ENCODE data around the gene KRT3.

Gene KRT3

GRCh38 chr12:52827499-52828090 lies 31.7 kb upstream of the KRT3 start:
- no peak for DNase-seq (ENCODE audit: low read depth)

DNA sequence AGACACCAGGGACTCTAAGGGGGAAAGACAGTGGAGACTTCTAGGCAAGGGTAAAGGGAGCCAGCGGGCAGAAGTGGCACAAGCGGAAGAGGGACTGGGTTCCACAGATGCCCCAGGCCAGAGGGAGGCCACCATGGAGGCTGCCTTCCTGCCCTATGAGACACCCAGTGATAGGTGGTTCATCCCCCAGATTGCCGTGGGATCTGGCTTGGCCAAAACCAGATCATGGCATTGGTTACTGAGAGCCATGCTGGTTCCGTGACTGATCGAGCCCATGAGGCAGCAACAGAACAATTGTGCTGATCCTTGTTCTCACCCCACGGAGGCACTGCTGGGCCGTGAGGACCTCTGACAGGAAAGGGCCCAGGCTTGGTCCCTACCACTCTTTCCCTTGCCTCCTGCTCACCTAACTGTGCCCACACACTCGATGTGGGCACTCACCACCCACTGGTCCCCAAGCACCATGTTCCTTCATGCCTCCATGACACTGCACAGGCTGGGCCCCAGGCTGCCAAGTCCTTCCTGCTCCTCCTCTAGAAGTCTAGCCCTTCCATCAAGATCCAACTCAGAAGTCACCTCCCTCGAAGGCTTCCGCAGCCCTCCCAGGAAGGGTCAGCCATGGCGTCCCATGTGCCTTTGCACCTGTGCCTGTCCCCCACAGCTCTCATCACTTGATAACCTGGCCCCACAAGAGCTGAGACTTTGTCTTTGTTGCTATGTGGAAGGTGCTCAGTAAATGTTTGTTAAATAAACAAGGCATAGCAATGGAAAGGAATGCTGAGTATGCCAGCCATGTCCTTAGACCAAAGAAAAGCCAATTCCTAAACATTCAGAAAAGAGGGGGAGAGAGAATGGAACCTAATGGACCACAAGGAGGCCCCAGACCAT lies 30.9 kb upstream of the KRT3 start:
- no peak for DNase-seq (ENCODE audit: low read depth)

DNA sequence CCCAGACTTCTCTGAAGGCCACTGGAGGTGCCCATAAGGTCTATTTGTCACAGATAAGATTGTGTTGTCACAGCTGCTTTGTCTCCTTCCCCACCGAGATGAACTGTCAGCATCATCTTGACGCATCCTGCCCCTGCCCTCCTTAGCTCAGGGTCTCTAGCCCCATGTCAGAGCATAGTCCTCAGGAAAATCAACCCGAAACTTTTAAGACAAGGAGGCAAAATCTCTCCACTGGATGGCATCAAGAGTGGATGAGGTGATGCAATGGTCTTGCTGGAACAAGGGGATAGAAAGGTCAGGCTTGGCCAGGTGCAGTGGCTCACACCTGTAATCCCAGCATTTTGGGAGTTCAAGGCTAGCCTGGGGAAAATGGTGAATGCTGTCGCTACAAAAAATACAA lies 30.0 kb upstream of the KRT3 start:
- no peak for DNase-seq (ENCODE audit: low read depth)

DNA sequence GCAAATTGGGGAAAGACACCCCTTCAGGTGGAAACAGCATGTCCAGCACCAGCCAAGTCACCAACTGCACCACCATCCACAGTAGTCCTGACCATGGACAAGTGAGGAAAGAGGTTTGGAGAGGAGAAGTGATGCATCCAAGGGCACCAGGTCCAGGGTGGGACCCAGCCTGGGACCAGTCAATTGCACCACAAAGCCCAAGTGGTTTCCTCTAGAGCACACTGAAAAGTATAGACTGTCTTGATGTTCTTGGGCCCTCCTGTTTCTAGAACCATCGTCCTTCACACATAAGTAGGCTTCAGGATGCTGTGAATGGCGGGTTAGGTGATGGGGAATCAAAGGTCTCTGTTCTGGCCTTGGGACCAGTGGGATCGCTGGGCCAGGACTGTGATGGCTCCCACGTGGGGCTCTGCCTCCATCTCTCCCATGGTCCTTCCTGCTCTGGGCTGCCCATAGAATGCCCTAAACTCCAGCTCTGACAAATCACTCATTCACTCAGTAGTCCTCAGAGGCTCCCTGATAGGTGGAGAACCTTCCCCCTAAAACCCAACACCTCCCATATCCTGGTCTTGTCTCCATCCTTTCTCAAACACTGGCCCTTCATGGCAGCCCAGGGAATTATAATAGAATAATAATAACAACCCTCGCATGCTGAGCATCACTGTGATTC lies 29.0 kb upstream of the KRT3 start:
- no peak for DNase-seq (ENCODE audit: low read depth)

GRCh38 chr12:52823761-52824450 lies 28.0 kb upstream of the KRT3 start:
- no peak for DNase-seq (ENCODE audit: low read depth)

GRCh38 chr12:52822771-52823510 lies 27.0 kb upstream of the KRT3 start:
- no peak for DNase-seq (ENCODE audit: low read depth)

DNA sequence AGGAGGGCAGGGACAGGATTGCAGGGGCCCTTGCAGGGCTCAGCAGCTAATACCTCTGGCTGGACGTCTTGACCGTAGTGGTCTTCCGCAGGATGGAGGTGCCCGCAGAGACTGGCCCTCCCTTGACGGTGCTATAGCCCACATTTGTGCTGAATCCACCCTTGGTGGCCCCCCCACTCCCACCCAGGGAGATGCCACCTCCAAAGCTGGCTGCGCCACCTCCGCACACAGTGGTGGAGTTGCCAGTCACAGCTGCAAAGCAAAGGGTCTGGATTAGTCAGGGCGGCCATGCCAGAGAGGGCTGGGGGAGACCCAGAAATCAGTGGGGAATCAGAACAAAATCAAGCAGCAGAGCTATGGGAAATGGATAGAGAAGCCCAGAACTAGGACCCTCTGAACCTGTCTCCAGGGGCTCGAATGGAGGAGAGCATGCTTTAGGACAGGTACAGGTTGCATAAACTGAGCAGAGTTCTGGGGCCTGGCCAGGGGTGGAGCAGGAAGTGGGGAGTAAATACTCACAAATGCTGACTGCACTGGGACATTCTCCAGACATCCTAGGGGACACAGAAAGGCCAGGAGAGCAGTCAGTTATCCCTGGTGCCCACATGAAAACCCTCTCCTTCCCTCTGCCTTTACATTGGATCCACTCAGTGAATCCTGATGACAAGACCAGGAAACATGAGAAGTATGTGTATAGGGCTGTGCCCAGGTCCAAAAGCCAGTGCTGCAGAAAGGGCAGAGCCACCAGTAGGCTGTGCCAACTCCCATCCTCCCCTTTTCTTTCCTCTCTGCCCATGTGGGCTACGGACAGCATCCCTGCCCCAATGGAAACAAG lies 26.1 kb upstream of the KRT3 start:
- no peak for DNase-seq (ENCODE audit: low read depth)

GRCh38 chr12:52821071-52821730 lies 25.3 kb upstream of the KRT3 start:
- no peak for DNase-seq (ENCODE audit: low read depth)

DNA sequence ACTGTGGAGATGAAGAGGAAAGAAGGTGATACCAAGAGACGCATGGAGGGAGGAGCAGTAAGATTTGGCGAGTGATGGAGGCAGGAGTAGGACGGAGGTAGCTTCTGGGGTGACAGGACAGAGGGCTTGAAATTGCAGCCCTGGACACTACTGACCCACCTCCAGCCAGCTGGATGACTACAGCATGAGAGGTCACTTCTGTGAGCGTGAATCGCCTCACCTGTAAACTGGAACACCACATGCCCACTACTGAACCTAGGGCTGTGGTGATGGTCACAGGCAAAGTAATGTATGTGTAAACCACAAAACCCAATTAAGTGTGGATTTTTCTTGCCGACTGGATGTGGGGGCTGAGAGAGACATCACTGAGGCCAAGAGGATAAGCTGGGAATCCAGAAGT lies 24.6 kb upstream of the KRT3 start:
- DNase-seq (ENCODE audit: low read depth) = no peak

GRCh38 chr12:52819731-52820510 lies 24.0 kb upstream of the KRT3 start:
- DNase-seq (ENCODE audit: low read depth) = no peak

GRCh38 chr12:52818887-52819420 lies 23.0 kb upstream of the KRT3 start:
- no peak for DNase-seq (ENCODE audit: low read depth)

GRCh38 chr12:52818388-52818787 lies 22.5 kb upstream of the KRT3 start:
- DNase-seq (ENCODE audit: low read depth) = no peak

DNA sequence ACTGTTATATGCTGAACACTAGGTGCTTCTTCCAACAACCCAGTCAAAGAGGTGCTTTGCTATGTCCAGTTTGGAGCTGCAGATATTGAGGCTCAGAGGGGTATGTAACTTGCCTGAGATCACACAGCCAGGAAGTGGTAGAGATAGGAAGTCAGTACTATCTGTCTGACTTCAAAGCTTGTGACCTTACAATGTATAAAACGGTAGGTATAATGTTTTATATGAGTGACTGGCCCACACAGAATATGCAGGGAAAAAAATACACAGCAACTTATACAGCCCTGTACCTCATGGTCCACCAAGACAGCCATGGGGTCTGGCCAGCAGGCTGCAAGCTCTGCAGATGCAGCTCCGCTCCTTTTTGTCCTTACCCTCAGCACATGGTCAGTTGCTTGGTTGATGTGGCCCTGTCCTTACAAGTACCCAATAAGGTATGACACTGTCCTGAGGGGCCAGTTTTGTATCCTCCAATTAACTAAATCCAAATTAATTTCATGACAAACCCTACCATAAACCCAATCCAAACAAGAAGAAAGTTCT lies 21.9 kb upstream of the KRT3 start:
- DNase-seq (ENCODE audit: low read depth) = no peak

DNA sequence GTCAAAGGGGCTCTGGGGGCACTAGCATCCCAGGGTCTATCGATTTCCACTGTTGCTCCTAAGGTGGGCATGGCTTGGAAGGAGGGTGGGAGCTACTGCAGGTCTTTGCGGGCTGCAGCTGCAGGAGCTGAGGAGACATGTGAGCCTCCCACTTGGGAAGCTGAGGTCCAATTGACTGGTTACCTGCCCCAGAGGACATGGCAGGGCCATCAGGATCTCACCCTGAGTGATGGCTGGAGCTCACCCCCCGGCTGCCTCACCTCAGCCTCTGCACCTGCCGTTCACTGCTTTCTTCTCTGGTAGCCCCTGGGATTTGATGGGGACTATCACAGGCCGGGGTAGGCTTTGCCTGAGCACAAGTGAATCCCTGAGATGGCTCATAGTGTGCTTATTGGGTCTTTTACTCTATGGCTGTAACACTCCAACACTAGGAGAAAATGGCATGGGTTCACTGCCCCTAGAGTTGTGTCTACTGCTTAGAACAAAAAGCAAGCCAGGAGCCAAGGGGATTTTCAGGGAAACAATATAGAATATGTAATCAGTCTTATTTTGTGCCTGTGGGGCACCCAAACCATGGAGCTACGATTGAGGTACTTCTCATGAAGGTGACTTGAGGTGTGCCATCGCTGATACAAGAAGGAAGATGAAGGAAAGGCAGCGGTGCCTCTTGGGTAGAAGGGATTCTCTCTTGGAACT lies 21.2 kb upstream of the KRT3 start:
- DNase-seq (ENCODE audit: low read depth) = no peak

GRCh38 chr12:52815676-52816588 lies 20.0 kb upstream of the KRT3 start:
- no peak for DNase-seq (ENCODE audit: low read depth)

DNA sequence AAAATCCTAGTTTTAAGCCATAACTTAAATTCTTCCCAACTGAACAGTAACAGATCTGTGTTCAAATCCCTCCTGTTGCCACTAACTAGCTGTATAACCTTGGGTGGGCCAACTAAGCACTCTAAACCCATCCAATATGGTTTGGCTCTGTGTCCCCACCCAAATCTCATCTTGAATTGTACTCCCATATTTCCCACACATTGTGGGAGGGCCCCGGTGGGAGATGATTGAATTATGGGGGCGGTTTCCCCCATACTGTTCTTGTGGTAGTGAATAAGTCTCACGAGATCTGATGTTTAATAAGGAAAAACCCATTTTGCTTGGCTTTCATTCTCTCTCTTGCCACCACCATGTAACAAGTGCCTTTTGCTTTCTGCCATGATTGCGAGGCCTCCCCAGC lies 19.2 kb upstream of the KRT3 start:
- DNase-seq (ENCODE audit: low read depth) = no peak

- no peak for DNase-seq (ENCODE audit: low read depth)
Observed at GRCh38 chr12:52814710-52815155, 18.8 kb upstream of the KRT3 start.

Measured in GM04504 (cell line).